VCaP (cell line): Measurements from ENCODE around the gene NOD2.

Source experiments
- H3K27ac ChIP-seq: fragments of 450-650 bp; 2 replicates; pipeline ENCODE4 v1.5.1; 2017
- CTCF ChIP-seq: fragments of 450-650 bp; conservative IDR thresholded peaks from 2 replicates; pipeline ENCODE4 v1.5.1; 2017; ENCODE audit warnings: mild to moderate bottlenecking, moderate library complexity

NOD2 gene

DNA sequence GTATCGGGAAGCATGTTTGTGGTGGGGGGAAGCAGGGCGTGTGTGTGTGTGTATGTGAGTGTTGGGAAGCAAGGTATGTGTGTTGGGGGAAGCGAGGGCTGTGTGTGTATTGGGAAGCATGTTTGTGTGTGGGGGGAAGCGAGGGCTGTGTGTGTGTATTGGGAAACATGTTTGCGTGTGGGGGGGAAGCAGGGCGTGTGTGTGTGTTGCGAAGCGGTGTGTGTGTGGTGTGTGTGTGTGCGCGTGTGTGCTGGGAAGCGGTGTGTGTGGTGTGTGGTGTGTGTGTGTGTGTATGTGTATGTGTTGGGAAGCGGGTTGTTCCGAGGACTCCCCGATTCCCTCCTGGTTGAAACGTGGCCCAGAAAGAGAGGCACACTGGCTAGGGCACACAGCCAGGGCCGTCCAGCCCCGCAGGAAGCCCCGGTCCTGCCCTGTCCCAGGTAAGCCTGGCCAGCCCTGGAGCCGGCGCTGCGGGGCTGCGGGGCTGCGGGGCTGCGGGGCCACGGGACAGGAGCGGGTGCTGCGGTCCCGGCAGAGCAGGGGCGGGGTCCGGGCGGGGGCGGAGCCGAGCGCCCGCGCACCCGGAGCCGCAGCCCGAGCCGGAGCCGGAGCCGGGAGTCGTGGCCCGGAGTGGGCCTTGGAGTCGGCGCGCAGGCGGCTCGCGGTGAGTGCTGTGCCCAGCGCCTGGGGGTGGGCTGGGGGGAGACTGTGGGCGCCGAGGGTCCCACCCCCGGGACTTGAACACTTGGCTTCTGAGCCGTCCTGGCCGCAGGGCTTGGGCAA is at the start of gene NOD2:
Gene NOD2, plus strand, starts transcription at position 608 of the 783 bp plus-strand sequence. CDS start 5,890 bp downstream, outside the sequence.
- TF ChIP-seq CTCF, result no peak
- peak within 1 kb of the TSS; percentile 26; the same call in 1 of the 2 replicates for H3K27ac ChIP-seq

DNA sequence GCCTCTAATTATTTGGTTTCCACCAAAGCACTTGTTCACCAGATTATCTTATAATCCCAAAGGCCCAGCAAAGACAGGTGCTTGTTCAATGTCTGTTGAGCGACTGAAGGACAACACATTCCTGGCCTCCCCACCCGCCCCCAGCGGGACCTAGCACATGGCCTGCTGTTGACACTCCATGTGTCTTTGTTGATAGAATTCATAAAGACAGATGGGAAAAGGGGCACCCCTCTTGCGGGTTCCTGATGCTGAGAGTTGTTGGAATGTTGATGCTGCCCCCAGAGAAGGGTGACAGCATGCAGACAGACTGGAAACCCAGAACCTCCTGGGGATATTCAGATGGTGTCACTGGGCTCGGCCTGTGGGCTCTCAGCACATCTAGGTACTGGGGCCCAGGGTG is 49.2 kb upstream of the NOD2 start:
- TF ChIP-seq CTCF, result no peak
- H3K27ac ChIP-seq, result no peak overlapping the region

DNA sequence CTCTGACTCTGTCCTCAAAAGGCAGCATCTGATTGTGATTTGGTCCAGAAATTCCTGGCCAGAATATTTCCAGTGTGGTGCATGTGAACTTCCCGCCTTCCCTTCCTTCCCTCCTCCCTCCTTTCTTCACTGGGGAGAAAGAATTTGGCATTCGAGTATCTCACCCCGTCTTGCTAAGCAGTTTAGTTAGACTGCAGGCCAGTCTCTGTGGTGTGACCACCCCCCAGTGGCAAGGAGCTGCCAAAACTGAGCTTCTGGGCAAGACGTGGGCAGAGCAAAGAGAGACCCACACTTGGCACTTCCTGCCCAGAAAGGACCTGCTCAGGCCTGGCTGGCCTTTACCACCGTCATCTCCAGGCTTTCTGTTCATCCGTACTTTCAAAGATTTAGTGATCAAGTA is 48.7 kb upstream of the NOD2 start:
- TF ChIP-seq CTCF, result peak; percentile 63

DNA sequence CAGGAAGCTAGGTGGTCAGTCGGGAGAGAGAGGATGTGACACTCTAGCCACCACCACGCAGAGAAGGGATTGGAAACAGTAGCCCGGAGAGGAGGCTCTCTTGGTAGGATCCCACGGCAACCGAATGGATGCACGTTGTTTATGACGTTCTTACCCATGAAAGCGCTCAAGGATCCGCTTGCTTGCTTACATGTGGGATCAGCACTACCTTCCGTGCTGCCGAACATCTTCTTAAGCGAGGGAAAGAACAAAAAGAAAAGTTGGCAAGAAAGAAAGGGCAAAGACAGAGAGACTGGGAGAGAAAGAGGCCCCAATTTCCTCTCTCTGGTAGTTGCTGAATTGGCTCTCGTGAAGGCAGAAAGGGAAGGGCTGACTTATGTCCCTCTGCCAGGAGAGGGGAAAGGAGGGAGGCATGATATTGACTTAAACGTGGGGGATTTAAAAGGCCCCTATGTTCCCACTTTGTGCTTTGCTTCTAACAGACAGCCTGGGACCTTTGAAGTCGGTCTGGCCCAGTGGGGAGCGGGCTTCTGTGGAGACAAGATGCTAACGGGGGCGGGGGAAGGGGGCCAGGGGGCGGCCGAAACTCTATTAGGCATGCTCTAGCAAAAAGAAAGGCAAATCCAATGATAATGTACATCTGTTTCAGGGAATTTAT is 47.7 kb upstream of the NOD2 start:
- H3K27ac ChIP-seq, result no peak overlapping the region
- no peak for TF ChIP-seq CTCF

More for the DNA sequence above, 48.7 kb upstream of the NOD2 start:
- H3K27ac ChIP-seq, result no peak overlapping the region

- no peak for TF ChIP-seq CTCF
Measured at GRCh38 chr16:50646345-50646744, 47.1 kb upstream of the NOD2 start.

DNA sequence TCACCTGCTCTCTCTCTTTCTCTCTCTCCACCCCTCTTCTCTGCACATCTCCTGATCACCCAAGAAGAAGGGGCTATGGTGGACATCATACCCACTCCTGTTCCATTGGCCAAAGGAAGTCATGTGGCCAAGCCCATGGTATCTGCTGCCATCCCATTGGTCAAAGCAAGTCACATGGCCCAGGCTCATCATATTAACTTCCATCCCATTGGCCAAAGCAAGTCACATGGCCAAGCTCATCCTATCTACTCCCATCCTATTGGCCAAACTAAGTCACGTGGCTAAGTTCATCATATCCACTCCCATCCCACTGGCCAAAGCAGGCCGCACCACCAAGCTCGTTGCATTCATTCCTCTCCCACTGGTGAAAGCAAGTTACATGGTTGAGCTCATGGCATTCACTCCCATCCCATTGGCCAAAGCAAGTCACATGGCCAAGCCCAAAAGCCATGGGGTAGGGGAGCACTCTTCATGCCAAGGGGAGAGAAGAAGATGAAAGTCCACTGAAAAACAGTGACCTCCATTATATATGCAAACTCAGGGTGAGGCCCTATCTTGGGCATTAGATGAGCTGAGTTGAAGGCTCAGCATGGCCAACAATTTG is 41.5 kb upstream of the NOD2 start:
- H3K27ac ChIP-seq, result no peak overlapping the region
- TF ChIP-seq CTCF, result no peak

More at GRCh38 chr16:50646345-50646744, 47.1 kb upstream of the NOD2 start:
- H3K27ac ChIP-seq, result no peak overlapping the region

DNA sequence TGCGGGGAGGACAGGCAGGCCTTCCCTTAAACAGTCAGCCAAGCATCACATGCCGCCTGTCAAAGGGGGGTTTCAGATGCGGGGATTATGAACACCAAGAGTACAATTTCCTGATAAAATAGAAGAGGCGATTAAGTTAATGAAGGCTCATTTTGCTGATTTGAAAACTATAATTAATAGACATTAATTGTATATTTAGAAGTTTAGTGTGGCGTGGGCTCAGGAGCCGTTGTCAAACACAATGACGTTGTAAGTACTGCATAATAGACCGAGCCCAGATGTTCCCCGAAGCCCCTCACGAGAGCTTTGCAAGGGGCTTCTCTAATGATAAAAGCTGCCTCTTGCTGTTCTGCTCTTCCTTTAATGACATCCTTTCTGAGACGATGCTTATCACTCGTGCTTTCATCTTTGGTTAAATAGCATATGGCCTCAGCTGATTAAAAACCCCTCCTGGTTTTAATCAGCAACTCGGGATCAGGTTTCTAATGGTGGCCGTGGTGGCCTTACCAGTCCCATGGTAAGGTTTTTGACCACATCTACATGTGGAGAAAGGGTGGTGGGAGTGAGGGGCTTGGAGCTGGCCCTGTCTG is 40.5 kb upstream of the NOD2 start:
- no peak for TF ChIP-seq CTCF
- no peak overlapping the region for H3K27ac ChIP-seq
